ENCODE data around the gene MNDA. TPM values are rescaled to one million over a fixed set of nuclear protein-coding genes. Genes with fewer than 3 reads are reported as not detected.

MNDA gene
- 25.4 TPM for polyA plus RNA-seq

DNA sequence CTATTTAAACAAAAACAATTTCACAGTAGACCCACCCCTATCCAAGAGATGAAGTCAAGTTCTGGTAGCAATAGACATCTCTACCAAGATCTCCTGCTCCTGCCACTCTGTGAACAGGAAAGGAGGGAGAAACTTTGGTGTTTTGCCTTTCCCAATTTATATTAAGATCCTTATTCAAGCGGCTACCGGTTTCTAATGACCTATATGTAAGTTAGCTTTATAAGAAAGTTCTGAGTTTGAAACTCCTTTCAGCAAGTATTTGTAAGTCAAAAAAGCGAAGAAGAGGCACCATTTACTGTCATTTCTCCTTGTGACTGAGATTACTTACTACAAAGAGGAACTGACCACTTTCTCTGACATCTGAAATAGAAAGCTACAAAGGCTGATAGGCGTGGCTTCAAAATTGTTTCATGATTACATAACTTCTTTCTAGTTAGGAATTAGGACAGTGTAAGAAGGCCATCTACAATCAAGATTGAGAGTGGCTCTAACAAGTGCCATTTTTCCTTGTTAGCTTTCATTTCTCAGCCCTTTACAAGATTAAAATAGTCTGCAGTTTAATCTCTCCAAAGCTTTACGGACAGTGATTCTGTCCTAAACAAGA, at the start of gene MNDA:
Gene MNDA (plus strand): TSS at position 448 of the 604 bp plus-strand sequence. CDS start 10,803 bp downstream, outside the sequence.
- Mint-ChIP-seq H3K4me1 (peaks cover 20 to 27% (median 21%) of the 10 kb centered on the region in 3 donors), H3K27me3 (no peaks in the 10 kb centered on the region), H3K4me3 (peak within 1 kb of the TSS; percentile 85 to 91 (median 86)), H3K9me3 (peaks cover 4 to 25% (median 13%) of the 10 kb centered on the region in 3 donors), H3K36me3 (no peaks in the 10 kb centered on the region), H3K27ac (peak within 1 kb of the TSS; percentile 87 to 93 (median 88))

DNA sequence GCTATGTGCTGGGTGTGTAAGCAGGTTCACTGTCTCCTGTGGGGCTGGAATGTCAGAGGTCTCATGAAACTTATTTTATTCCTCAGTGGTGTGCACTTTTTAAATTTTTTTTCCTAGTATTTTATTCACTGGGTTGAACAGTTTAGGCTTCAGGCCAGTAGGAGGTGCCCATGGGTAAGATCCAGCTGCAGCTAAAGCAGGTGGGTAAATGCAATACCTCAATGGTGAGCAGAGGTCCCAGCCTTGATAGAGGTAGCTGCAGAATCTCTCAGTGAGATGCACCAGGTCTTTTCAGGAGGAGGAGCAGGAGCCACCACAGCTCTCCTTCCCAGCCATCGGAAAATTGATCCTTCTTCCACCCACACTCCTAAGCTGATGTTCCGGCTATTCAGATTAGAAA, 37.5 kb upstream of the MNDA start:
- H3K27me3 Mint-ChIP-seq = no peaks in the 10 kb centered on the region
- no peak overlapping the region for H3K27ac Mint-ChIP-seq
- H3K36me3 Mint-ChIP-seq = no peaks in the 10 kb centered on the region
- peaks cover 0 to 2% (median 0%) of the 10 kb centered on the region in 3 donors for H3K9me3 Mint-ChIP-seq
- peaks cover 0 to 5% (median 2%) of the 10 kb centered on the region in 3 donors for H3K4me1 Mint-ChIP-seq
- H3K4me3 Mint-ChIP-seq = no peak overlapping the region

DNA sequence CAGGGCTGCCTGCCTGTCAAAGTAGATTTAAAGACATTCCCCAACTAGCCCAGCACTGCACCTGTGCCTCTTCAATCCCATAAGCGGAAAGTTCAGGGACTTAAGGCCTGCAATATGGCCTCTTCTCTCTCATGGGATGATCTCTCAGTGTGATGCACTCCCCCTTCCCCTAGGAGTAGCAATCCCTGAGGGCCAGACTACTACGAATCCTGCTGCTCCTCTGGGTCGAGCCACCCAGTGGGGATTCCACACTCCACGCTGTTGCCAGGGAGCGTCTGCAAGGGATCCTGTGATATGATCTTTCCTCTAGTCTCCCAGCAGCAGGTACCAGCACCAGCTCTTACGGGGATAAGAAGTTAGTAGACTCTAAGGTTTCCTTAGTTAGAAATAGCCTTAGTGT, 36.9 kb upstream of the MNDA start:
- H3K4me1 Mint-ChIP-seq = peaks cover 0 to 5% (median 2%) of the 10 kb centered on the region in 3 donors
- no peak overlapping the region for H3K4me3 Mint-ChIP-seq
- H3K9me3 Mint-ChIP-seq = peaks cover 0 to 2% (median 0%) of the 10 kb centered on the region in 3 donors
- H3K27me3 Mint-ChIP-seq = no peaks in the 10 kb centered on the region
- H3K36me3 Mint-ChIP-seq = no peaks in the 10 kb centered on the region
- H3K27ac Mint-ChIP-seq = no peak overlapping the region

DNA sequence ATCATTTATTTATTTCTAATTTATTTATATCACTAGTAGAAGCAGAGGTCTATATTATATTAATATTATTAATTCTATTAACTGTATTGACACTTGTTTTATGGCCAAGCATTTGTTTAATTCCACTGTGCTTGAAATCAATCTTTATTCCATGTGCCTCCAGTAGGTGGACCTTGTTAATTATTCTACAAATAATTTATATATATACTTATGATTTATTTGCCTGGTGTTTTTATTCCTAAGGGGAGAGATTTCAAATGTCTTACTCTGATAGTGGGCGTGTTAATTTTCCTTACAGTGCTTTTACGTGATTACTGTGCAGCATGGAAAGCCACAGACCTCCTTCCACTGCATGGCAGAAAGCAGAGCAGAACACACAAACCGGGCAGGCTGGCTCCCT, 32.6 kb upstream of the MNDA start:
- Mint-ChIP-seq H3K9me3 (no peaks in the 10 kb centered on the region), H3K27ac (no peak overlapping the region), H3K4me3 (no peak overlapping the region), H3K4me1 (peaks cover under 1 to 6% (median 4%) of the 10 kb centered on the region in 3 donors), H3K36me3 (no peaks in the 10 kb centered on the region), H3K27me3 (no peaks in the 10 kb centered on the region)

DNA sequence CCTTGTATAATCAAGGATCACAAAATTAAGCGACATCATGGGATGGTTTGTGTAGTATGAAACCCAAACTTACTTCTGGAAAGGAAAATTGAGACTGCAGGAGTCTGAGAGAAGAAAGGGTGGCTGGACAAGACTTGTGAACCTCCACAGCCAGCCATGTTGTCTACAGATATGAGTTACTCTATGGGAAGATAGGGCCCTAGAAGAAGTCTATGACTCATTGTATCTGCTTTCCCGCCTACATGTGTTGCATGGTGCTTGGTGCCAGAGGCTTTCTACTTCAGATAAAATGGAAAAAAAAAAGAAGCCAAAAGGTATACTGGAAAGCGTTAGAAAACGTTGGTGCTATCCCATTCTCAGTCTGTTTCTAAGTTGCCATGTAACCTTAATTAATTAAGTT, 31.5 kb upstream of the MNDA start:
- Mint-ChIP-seq H3K27me3 (no peaks in the 10 kb centered on the region), H3K27ac (no peak overlapping the region), H3K4me1 (peaks cover 0 to 6% (median 0%) of the 10 kb centered on the region in 3 donors), H3K9me3 (no peaks in the 10 kb centered on the region), H3K4me3 (no peak overlapping the region), H3K36me3 (no peaks in the 10 kb centered on the region)

DNA sequence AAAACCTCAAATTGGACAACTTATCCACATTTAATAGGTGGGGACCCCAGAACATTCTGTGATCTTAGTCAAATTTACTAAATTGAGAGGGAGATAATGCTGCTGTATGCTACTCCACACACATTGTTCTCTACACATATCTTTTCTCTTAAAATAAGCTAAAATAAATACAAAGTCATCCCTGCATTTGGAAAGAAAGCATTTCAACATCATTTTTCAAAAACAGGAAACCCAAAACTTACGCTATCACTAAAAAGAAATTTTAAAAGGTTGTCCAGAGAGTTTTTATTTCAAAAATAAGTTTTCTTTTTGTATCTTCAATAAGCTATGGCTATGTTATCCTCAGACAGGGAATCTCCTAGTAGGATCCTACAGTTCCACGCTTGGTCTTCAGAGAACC, 30.6 kb upstream of the MNDA start:
- Mint-ChIP-seq H3K9me3 (no peaks in the 10 kb centered on the region), H3K27ac (no peak overlapping the region), H3K36me3 (no peaks in the 10 kb centered on the region), H3K4me3 (no peak overlapping the region), H3K4me1 (peaks cover 0 to 6% (median 0%) of the 10 kb centered on the region in 3 donors), H3K27me3 (no peaks in the 10 kb centered on the region)

DNA sequence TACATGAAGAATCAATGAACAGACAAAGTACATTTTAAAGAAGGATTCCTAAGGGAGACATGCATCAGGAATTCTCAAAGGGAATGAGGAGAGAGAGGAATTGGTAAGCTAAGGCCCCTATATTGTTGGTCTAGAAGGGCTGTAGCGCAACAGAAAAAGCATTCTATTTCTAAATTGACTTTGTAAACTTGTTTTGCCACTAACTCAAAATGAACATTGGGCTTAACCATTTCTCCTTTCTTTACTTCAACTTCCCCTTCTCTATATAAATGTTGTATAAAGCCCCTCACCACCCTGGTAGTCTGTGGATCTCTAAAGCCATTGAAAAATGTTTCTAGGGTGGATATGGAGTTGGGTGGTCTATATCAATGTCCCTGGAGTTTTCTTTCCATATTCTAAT, 29.8 kb upstream of the MNDA start:
- H3K27me3 Mint-ChIP-seq = no peaks in the 10 kb centered on the region
- H3K36me3 Mint-ChIP-seq = no peaks in the 10 kb centered on the region
- peak overlapping the region in 1 of 3 donors; percentile 76 for H3K27ac Mint-ChIP-seq
- H3K4me1 Mint-ChIP-seq = peaks cover 0 to 6% (median 0%) of the 10 kb centered on the region in 3 donors
- H3K4me3 Mint-ChIP-seq = no peak overlapping the region
- H3K9me3 Mint-ChIP-seq = no peaks in the 10 kb centered on the region

DNA sequence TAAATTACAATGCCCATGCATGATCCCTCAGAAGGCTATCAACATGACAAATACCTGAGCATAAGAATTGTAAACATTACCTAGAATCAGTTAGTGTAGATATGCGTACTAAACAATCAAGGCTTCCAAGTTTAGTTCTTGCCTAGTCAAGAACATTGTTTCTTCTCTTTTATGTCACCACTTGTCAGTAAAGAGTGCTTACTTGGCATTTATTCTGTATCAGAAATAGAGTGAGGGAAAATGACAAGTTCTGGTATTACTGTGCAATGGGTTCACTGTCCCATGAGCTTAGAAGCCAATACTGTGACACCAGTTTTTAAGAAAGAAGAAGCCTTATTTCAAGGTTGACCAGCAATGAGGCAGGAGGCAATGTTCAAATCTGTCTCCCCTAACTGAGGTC, 27.5 kb upstream of the MNDA start:
- peaks cover 0 to 6% (median 0%) of the 10 kb centered on the region in 3 donors for H3K4me1 Mint-ChIP-seq
- peaks cover 5% of the 10 kb centered on the region for H3K27me3 Mint-ChIP-seq
- H3K27ac Mint-ChIP-seq = no peak overlapping the region
- no peaks in the 10 kb centered on the region for H3K9me3 Mint-ChIP-seq
- no peak overlapping the region for H3K4me3 Mint-ChIP-seq
- H3K36me3 Mint-ChIP-seq = no peaks in the 10 kb centered on the region

DNA sequence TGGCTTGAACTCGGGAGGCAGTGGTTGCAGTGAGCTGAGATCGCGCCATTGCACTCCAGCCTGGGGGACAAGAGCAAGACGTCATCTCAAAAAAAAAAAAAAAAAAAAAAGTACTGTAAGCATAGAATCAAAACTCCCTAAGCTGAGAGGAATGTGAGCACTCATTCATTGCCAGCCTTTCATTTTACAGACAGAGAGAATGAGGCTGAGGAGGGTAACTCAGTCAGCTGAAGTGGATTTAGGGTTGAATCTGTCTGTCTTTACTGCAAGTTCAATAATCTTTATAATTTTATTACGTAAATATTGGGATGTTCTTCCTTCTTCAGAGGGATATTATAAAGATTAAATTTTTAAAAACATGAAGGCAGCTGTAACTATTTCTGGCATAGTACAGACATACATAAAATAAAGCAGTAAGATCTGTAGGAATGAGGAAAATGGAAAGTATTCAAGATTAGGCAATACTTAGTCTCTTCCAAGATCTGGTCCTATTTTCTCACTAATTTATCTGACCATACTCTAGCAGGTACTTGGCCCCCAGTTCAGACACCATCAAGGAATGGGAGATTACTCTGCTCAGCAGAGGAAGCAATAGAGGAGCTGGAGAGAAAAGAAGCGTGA, 24.1 kb upstream of the MNDA start:
- no peak overlapping the region for H3K27ac Mint-ChIP-seq
- H3K36me3 Mint-ChIP-seq = peaks cover 1% of the 10 kb centered on the region
- H3K9me3 Mint-ChIP-seq = no peaks in the 10 kb centered on the region
- no peak overlapping the region for H3K4me3 Mint-ChIP-seq
- peaks cover 5% of the 10 kb centered on the region for H3K27me3 Mint-ChIP-seq
- peaks cover 5 to 7% (median 7%) of the 10 kb centered on the region in 3 donors for H3K4me1 Mint-ChIP-seq

DNA sequence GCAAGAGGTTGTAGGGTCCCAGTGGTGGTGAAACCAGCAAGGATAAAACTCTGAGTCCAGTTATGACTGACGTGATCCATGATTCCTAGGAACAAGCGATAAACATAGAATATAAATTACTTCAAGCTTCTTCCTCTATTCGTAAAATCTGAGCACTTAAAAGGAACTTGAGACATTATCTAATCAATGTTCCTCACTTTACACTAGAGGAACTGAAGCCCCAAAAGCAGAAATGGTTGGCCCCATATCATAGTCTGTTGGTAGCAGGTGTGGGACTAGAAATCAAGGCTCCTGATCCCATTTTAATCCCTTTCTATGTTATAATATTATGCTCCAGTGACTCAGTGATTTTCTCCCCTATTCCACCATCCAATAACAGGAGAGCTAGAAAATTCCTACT, 21.9 kb upstream of the MNDA start:
- Mint-ChIP-seq H3K9me3 (no peaks in the 10 kb centered on the region), H3K27ac (no peak overlapping the region), H3K4me3 (no peak overlapping the region), H3K36me3 (peaks cover 1% of the 10 kb centered on the region), H3K4me1 (peaks cover 5 to 7% (median 5%) of the 10 kb centered on the region in 3 donors), H3K27me3 (peaks cover 5% of the 10 kb centered on the region)

DNA sequence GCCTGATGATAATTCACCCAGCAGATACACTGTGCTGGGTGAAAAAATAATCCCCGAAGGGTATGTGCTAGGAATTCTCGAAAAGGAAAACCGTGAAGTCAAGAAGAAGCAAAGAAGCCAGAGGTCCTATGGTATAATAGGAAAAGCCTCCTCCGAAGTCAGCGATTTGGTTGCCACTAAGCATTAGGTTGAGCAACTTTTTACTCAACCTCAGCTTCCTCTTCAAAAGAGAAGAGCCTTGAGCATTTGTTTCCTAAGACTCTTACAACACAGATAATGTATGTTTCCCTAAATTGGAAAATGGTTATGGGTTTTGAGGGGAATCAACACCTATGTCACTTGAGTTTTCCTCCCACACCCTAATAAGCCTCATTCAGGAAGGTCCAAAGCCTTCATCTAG, 21.3 kb upstream of the MNDA start:
- Mint-ChIP-seq H3K4me3 (no peak overlapping the region), H3K9me3 (no peaks in the 10 kb centered on the region), H3K4me1 (peaks cover 5 to 7% (median 5%) of the 10 kb centered on the region in 3 donors), H3K36me3 (peaks cover 1% of the 10 kb centered on the region), H3K27me3 (peaks cover 5% of the 10 kb centered on the region), H3K27ac (no peak overlapping the region)

DNA sequence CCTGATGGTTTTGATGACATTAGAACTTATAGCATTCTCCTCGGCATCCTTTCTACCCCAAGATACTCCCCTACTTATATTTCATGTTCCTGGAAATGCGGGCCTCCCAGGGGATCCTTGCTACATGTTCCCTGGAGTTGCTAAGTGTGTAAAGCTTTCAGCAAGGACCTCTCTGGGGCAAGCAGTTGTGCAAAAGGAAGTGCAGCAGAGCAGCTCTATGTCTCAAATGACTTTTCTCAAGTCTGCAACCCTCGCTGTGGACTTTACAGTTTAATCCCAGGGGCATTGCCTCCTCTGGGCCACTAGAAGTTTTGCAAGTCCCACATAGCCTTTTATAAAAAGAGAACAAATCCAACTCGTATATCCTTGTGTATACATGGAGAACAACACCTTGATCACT, 20.8 kb upstream of the MNDA start:
- Mint-ChIP-seq H3K27ac (no peak overlapping the region), H3K36me3 (peaks cover 1% of the 10 kb centered on the region), H3K27me3 (peaks cover 5% of the 10 kb centered on the region), H3K9me3 (no peaks in the 10 kb centered on the region), H3K4me3 (no peak overlapping the region), H3K4me1 (peaks cover 5 to 7% (median 5%) of the 10 kb centered on the region in 3 donors)

DNA sequence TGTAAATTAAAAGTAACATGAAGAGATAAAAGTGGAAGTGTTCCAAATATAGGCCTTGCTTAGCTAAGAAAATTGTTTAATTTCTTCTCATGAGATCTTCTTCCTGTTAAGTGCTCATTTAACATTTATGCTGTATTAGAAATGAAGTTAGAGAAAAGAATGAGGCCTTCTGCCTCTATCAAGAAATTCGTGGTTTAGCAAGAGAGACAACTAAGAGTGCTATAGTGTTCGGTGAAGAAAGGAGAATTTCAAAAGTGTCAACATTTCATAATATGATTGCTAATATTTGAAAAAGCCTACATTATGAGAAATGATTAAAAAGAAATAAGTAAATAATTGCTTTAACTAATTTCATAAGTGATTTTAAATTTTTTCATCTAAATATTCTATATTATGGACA, 18.8 kb upstream of the MNDA start:
- Mint-ChIP-seq H3K36me3 (peaks cover 1% of the 10 kb centered on the region), H3K4me3 (no peak overlapping the region), H3K9me3 (no peaks in the 10 kb centered on the region), H3K27me3 (peaks cover 4% of the 10 kb centered on the region), H3K4me1 (peaks cover 5 to 7% (median 5%) of the 10 kb centered on the region in 3 donors), H3K27ac (no peak overlapping the region)

DNA sequence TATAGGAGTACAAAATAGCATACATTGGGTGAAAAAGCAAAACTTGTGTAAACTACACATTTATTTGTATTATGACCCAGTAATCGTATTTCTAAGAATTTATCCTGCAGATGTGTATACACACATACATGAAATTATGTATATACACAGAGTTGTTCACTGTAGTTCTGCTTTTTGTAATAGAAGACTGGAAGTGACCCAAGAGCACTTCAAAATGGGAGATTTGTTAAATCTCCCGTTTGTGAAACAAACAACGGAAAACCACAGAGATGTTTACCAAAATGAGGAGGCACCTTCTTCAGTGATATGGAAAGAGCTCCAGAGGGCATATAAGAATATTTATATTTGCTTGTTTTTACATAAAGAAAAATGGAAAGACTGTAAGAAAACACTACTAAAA, 18.0 kb upstream of the MNDA start:
- H3K9me3 Mint-ChIP-seq = no peaks in the 10 kb centered on the region
- H3K4me3 Mint-ChIP-seq = no peak overlapping the region
- peaks cover 1% of the 10 kb centered on the region for H3K36me3 Mint-ChIP-seq
- H3K27me3 Mint-ChIP-seq = peaks cover 2% of the 10 kb centered on the region
- no peak overlapping the region for H3K27ac Mint-ChIP-seq
- peaks cover 5 to 7% (median 5%) of the 10 kb centered on the region in 3 donors for H3K4me1 Mint-ChIP-seq

DNA sequence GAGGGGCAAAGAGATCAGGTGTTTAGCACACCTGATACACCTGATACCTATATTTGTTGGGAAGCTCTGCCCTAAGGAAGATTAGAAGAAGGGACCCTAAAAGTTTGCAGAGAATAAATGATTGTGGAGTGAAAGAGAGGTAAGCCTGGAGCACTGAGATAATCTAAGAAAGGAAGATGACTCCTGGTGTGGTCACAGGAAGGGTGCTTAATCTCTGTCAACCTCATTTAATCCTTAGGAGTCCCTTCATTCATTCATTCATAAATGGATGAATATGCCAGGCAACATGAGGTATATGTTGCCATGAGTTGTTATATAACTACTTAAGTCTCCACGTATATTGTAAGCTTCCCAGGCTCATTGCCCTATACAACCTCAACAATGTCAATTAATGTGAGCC, 16.2 kb upstream of the MNDA start:
- H3K9me3 Mint-ChIP-seq = no peaks in the 10 kb centered on the region
- no peak overlapping the region for H3K4me3 Mint-ChIP-seq
- peaks cover 2% of the 10 kb centered on the region for H3K36me3 Mint-ChIP-seq
- no peak overlapping the region for H3K27ac Mint-ChIP-seq
- peaks cover 5 to 6% (median 5%) of the 10 kb centered on the region in 3 donors for H3K4me1 Mint-ChIP-seq
- H3K27me3 Mint-ChIP-seq = peaks cover 2% of the 10 kb centered on the region

DNA sequence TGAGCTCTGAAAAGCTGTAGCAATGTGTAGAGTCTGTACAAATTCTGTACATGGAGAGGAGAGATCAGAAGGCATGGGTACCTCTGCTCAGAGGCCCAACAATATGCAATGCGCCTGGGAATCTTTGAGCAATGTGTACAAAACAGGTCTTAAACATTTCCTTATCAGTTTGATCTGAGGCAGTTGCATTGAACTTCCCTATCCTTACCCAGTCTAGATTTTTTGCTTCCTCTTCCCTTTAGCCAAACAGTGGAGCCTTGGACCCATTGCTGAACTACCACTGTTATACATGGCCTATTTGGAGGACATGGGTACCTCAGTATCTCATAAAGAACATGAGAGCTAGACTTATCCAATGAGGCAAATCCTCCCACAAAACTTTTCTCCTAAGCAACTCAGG, 12.6 kb upstream of the MNDA start:
- Mint-ChIP-seq H3K4me1 (peaks cover 0 to 1% (median 0%) of the 10 kb centered on the region in 3 donors), H3K27ac (peak overlapping the region in 1 of 3 donors; percentile 0), H3K27me3 (peaks cover 2% of the 10 kb centered on the region), H3K9me3 (peaks cover 0 to under 1% (median 0%) of the 10 kb centered on the region in 3 donors), H3K4me3 (no peak overlapping the region), H3K36me3 (peaks cover 2% of the 10 kb centered on the region)
